Stimulated activated naive CD4-positive, alpha-beta T cell (primary cell): ENCODE measurements around the gene URAD.
"Not testable (repeated sequence)": the region's sequence is repeated elsewhere in the genome, so short reads cannot be mapped to it uniquely, and the experiment has no call there.

Experiments
- DNase-seq, 6 experiments: peaks; one replicate each; lab custom pipeline; 2025; lab: John Stamatoyannopoulos, UW

URAD gene, protein sequence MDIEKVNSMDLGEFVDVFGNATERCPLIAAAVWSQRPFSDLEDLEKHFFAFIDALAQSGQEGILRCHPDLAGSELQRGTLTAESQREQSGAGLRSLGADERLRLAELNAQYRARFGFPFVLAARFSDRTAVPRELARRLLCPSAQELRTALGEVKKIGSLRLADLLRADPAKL

DNA sequence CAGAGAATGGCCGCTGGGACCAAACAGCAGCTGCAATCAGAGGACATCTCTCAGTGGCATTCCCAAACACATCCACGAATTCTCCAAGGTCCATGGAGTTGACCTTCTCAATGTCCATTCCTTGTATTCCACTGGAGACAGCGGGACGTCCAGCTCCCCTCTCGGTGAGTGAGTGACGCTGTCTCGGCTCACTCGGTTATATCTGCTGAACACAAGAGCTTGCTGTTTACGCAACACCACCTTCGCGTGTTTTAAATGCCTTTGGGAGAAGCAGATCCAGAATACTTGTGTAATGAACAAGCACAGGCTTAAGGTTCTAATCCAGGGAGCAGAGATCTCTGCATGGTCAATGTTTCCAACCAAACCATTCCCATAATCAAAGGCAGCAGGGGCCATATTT, at the start of gene URAD:
Gene URAD, minus strand, starts transcription at position 174 of the 400 bp plus-strand sequence. Its CDS starts 56 bp downstream, at position 118.
- no peak for DNase-seq

DNA sequence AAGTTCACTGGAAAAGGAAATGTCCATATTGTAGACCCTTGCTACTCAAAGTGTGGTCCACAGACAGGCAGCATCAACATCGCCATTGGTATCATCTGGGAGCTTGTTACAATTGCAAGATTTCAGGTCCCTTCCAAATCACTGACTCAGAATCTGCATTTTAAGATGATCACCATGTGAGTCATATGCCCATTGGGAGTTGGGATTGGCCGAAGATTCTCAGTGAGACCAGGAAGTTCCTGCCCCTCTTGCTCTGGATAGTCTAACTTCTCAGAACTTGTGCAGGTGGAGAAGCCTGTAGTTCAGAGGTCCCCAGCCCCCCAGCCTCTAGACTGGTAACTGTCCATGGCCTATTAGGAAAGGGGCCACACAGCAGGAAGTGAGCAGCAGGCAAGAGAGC, 48.9 kb upstream of the URAD start:
- no peak for DNase-seq

DNA sequence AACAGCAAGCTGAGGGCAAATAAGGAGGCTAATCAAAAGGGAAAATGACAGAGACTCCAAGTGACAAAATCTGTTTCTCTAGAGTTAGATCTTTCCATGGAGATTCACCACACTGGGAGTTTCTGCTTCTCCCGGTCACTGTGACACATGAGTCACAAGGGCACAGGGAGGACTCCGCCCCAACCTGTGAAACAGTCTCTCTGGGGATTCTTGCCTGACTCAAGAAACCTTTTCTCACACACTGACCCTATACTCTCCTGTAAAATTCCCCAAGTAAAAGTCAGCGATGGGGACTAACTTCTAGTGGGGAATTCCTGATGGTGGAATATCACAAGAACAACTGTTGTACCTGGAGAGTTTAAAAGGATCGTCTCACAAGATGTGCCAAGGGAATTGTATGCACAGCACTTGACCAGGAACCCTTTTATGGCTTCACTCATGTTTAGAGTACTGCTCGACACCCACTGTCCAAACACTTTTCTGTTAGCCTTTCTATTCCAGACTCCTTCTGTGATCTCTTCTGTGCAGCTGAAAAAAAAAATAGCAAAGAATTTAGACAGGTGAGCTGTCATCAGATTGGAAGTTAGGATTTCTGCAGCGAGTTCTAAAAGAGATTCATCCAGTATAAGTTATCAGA, 46.8 kb upstream of the URAD start:
- DNase-seq: no peak

DNA sequence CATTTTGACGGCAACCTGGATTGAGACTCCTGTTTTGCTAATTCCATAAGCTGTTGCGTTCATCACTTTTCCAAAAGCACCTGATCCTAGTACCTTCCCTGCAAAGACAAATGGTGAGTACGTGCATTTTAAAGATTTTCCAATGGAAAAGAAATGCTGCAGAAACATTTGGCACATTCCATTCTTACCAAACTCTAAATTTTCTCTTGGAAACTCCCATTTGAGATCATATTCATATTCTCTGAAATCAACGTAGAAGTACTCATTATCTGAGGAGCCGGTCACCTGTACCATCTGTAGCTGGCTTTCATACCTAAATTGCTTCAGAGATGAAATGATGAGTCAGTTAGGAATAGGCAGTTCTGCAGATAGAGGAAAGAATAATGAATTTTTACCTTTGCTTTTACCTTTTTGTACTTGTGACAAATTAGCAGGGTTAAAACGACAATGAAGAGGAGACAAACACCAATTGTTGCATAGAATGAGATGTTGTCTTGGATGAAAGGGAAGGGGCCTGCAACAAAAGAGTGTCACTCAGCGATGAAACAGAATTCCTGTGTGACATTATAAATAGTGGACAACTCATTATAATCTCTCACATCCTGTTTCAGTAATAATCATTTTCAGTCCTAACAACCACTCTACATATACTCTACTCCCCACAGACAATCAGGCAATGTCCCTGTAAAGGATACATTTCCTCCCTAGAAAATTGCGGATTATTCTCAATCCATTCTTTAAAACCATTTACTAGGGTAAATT, 45.6 kb upstream of the URAD start:
- DNase-seq: no peak

DNA sequence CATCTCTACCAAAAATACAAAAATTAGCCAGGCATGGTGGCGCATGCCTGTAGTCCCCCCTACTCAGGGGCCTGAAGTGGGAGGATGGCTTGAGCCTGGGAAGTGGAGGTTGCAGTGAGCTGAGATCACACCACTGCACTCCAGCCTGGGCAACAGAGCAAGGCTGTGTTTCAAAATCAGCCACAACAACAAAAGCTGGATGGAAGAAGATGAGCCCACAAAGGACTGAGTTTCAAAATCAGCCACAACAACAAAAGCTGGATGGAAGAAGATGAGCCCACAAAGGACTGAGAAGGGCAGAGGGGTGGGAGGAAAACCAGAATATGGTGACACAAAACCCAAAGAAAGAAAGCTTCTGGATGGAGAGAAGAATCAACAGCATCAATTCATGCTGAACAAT, 43.9 kb upstream of the URAD start:
- not testable (repeated sequence) for DNase-seq

DNA sequence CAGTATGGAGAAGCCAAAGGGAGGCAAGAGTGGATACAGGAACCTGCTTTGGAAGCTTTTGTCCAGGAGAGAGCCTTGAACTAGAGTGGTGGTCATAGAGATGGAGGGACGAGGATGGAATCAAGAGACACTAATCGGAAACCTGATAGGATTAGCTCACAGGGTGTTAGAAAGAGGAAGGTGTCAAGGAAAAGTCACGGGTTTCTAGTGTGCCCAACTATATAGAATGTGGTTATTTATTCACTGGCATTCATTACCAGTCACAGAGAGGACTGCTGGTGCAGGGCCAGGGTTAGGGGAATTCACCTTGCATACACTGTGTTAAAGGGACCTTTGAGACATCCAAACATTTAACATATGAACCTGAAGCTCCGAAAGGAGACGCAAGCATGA, 43.4 kb upstream of the URAD start:
- no peak for DNase-seq

DNA sequence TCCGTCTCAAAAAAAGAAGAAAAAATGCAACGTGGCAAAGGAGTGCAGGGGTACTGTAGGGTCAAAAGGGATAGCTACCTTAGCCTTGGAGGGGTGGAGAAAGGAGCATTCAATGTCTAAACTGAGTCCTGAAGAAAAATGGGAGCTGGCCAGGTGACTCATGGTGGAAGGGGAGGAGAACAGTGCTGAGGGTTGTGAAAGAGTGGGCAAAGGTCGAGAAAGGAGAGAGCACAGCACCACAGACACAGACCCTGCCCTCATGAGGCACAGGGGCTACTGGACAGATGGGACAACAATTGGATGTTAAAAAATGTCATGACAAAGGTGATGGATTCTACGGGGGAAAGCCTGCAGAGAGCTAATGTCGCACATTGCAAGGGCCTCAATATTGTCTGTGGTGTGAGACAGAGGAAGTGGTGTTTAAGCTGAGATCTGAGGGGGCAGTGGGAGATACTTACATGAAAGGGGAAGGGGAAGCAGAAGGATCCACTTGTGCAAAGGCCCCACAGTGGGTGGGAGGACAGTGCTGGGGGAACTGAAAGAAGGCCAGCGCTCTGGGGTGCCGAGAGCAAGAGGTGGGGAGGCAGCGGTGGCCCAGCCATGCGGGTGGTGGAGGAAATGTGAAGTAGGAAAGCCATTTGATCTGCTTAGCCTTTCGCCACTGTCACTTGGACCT, 42.9 kb upstream of the URAD start:
- no peak for DNase-seq

DNA sequence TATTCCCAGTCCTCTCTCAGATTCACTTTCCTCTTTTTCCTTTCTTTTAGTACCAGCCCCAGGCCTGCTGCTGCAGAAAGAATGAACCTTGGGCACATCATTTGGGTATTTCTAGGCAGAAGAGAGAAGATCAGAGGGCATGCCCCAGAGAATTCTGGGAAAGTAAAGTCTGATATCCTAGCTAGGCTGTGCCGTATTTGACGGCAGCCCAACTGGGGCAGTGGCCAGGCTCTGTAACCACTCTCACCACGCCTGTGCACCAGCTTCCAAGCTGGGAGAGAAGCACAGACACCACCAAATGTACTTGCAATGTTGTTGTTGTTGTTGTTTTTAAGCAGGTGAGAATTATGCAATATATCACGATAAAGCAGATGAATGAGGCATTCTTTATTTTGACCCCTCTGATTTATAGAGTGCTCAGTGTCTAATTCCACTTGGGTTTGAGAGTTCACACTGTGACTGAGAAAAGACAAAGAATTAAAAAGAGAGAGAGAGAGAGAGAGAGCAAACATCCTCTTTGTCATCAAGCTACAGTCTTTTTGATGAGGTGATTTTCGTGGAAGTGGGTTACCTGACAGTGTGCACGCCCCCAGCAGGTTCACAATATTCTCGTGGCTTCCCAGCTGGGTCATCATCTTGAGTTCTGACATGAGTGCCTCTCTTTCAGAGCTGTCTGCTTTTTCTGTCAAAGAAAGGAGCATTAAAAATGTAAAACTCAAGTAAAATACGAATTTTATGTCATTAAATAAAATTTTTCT, 39.3 kb upstream of the URAD start:
- no peak for DNase-seq

DNA sequence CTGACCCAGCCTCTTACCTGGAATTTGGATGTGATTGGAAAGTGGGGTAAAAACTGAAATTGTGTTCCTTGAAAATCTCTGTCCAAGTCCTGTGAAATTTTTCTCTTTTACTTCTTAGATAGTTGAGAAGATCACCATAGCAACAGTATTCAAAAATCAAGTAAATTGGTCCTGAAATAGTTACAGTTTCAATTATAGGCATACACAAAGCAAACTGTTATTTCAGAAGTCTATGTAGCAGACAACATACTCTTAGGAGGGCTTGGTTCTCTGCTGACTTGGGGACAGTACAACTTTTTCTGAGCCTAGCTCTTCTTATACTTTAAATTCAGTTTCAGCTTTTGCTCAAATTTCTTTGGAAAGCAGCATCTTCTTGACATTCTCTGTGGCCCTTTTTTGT, 38.6 kb upstream of the URAD start:
- DNase-seq: no peak

DNA sequence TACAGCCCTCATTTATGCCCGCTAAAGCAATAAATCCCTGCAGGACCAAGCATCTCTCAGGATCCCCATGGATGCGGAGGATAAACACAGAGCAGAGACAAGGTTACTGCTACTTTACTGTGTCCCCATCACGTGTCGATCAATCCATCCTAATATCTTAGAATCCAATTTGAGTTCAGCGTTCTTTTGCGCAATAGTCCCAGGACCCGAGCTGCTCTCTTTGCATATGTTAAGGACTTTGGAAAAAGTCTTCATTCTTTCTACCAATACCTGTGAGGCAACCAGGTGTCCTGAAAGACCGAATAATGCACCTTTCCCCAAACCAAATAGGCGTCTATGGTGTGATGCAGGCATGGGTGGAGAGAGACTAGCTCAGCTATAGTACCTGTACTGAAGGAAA, 38.0 kb upstream of the URAD start:
- no peak for DNase-seq

DNA sequence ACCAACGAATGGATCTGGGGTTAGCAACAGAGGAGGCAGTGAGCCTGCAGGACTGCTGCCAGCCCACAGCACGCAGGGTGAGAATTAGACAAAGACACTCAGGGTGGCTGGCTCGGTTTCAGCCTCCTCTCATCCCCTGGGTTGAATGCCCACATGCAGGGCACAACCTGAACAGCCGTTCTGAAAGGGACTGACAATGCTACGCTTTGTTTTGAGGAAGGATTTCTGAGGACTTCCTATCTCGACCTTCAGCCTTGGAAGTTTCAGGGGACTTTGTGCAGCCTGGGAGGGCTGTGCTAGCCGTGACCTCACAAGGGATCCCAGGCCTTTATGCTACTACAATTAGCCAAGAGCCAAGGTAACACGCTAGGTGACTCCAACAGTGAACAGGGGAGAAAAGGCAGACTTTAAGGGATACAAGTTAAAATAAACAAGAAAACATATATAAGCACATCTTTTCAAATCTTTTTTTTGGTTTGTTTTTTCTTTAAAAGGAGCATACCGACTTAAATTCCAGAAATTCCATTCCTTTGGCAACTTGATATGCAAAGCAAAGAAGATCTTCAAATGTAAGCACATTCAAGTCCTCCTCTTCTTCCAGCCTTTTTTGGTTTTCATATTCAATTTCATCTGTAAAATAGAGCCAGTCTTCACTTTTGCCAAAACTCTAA, 34.5 kb upstream of the URAD start:
- no peak for DNase-seq

DNA sequence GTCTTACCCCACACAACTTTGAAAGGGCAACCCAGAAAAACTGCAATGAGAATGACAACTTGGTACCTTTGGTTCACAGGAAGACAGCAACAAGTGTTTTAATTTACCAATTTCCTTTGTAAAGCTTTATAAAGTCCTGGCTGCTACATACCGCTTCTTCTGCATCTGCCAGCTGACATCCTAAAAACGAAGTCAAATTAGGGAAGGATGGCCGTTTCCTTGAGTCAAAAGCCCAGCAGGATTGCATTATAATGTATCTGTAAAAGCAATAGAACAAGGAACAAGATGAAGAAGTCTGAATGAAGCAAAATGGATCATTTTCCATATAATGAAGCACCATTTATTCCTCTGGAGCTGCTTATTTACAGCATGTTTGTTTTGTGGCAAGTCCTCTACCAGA, 25.8 kb upstream of the URAD start:
- no peak for DNase-seq

DNA sequence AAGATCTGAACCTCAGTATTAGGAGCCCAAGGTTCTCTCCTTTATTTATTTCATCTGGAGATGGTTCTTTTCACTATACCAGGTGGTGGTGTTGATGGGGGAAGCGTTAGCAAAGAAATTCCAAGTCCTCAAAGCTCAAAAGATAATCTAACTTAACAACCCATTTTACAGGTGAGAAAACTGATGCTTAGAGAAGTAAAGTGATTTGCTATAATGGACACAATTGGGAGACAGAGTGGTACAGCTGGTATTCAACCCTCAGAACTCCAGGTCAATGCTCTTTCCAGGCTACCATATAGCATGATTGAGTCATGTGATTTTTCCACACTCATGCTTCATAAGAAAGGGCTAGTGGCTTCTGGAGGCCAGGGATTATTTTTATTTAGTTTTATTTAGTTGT, 25.0 kb upstream of the URAD start:
- DNase-seq: no peak

DNA sequence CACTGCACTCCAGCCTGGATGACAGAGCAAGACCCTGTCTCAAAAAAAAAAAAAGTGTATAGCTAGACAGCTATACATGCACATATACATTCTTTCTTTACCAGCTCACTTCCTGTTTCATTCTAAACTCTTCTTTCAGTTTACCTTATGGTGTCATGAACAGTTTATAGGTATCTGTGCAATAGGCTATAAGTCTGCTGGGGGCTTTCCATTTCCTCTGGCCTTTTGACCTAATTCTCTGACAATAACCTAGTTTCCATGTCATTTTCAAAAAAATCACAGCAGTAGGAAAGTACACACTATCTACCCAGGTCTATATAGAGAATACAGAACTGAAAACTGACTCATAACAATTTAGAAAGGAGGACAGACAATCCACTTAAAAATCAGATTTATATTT, 24.4 kb upstream of the URAD start:
- no peak for DNase-seq

DNA sequence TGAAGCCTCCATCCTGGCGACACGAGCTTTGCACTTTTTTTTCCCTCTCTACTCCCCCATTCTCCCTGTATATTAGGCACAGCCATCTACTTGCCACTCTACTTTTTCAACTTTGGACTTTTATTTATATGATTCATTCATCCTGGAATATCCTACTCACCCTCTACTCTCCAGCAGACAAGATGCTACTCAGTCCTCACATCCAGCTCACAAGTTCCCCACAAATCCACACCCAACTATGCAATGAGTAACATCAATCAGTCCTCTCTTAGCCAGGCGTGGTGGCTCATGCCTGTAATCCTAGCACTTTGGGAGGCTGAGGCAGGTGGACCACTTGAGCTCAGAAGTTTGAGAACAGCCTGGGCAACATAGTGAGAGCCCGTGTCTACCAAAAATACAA, 23.9 kb upstream of the URAD start:
- no peak for DNase-seq

DNA sequence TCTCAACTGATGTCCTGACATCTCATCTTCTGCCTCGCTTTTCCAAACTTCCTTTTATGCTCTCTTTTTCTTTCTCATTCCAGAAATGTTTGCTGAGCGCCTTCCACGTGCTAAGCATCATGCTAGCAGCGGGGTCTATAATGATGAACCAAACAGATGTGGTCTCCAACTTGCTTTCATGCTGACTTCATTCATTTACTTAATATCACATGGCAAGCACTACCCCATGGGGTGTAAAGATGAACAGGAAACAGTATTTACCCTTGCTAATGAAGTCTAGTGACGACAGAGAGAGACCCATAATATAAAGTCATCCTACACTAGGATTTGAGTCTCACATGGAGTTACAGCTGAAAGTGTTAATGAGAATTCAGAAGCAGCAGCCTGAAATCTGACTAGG, 21.6 kb upstream of the URAD start:
- no peak for DNase-seq

DNA sequence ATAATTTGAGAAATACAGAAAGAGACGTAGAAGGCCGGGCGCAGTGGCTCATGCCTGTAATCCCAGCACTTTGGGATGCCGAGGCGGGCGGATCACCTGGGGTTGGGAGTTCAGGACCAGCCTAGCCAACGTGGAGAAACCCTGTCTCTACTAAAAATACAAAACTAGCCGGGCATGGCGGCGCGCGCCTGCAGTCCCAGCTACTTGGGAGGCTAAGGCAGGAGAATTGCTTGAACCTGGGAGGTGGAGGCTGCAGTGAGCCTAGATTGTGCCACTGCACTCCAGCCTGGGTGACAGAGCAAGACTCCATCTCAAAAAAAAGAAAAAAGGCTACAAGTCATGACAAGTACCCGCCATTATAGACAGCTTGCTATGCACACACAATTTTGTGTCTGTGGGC, 16.5 kb upstream of the URAD start:
- not testable (repeated sequence) for DNase-seq

DNA sequence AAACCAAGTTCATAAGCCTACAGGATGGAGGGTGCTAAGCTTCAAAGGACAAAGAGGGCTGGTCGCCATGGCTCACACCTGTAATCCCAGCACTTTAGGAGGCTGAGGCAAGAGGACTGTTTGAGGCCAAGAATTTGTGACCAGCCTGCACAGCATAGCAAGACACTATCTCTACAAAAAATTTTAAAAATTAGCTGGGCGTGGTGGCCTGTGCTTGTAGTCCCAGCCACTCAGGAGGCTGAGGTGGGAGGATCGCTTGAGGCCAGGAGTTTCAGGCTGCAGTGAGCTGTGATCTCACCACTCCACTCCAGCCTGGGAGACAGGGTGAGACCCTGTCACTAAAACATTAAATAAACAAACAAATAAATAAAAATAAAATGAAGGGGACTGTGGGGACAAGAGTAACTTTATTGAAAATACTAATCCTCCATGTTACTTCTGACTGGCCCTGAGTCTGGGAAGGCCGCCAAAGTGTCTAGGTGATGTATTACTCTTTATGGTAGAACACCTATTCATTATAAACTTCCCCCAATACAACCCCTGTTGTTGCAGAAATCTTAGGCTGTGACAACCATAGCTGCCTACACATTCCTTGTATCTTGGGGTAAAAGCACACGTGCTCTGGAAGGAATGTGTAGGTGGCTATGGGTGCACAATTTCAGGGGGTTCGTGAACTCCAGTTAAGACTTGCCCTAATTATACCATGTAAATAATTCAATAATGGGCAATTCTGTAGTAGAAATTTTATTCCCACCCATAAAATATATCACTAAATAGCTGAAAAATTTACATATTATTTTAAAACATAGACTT, 14.6 kb upstream of the URAD start:
- DNase-seq: no peak

DNA sequence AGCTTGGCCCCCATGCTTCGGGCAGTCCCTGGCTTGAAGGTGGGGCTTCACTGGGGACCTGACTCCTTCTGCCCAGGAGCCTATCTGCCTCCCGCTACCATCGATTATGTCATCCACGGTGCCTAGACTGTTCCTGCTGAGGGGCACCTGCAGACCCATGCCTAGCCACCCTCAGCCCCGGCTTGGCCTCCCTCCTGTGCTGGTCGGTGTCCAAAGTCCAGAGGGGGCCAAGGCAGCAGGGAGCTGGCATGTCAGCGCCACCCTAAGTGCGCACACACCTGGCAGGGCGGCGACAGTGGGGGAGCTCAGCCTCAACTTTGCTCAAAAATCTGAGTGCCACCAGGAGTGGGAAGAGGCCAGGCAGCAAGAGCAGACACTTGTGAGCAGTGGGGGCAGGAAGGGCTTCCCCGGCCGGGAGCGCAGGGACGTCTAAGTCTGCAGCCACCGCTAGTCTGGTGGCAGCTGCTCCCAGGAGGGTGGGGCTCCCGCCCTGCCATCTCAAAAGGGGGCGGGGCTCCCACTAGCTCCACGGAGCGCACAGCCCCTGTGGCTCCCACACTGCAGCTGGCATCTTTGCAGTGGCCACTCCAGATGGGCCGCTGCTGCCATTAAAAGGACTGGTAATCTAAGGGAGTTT, 13.5 kb upstream of the URAD start:
- no peak for DNase-seq

DNA sequence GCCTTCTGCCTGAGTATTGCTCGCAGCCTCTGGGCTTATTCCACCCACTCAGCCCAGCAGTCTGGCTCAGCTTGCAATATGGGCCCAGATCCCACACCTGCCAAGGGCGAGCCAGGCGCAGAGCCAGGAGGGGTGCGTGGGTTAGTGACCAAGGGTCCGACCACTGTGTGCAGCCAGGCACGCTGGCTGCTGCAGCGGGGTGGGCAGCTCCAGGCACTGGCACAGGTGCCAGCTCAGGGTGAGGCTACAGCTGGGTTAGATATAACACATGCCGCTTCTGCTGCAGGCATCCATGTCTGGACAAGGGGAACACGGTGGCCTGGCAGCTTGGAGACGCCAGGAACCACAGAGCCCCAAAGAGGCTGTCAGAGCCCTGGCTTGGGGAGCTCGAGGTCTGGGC, 12.6 kb upstream of the URAD start:
- DNase-seq: no peak
